Suppressor macrophage treated with lipopolysaccharide for 4 hours (primary cell): ENCODE data around the gene LHFPL2.

Experiments used
- DNase-seq: peaks from one replicate; pipeline ENCODE4 v3.0.0-alpha.2; 2020

Gene LHFPL2

GRCh38 chr5:78540335-78541085 lies 108.1 kb downstream of the LHFPL2 start:
- peak; percentile 91 for DNase-seq

- no peak for DNase-seq
Observed at GRCh38 chr5:78538240-78538850, 110.2 kb downstream of the LHFPL2 start.

GRCh38 chr5:78537821-78538220 lies 110.8 kb downstream of the LHFPL2 start:
- peak; percentile 64 for DNase-seq

DNA sequence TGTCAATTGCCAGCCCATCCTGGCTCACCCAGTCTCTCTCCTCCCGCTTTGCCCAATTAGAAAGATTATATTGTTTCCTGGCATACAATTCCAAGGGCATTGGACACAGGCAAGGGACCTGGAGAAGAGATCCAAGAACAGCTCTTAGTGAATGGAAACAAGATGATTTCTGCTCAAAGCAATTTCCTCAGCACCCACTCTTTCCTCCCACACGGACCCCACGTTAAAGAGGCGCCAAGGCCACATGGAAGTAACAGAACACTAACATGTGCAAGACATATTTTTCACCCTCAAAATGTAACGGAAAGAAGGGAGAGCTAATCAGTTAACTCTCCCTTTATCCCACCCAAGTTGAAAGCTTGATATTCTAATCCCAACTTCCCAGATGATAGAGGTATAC lies 111.2 kb downstream of the LHFPL2 start:
- no peak for DNase-seq

GRCh38 chr5:78536661-78537196 lies 111.8 kb downstream of the LHFPL2 start:
- no peak for DNase-seq

DNA sequence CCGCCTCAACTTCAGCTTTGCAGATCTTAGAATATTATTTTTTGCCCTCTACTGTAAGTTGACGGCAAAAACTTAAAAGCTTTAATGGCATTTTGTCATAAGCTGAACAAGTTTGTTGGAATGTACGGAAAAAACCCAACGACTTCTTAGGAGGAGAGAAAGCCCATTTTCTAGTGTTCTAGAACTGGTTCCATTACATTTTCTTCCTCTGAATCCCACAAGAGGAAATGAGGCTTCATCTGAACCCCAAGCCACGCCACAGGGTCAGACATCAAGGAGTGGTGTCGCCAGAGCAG lies 113.7 kb downstream of the LHFPL2 start:
- peak; percentile 15 for DNase-seq

DNA sequence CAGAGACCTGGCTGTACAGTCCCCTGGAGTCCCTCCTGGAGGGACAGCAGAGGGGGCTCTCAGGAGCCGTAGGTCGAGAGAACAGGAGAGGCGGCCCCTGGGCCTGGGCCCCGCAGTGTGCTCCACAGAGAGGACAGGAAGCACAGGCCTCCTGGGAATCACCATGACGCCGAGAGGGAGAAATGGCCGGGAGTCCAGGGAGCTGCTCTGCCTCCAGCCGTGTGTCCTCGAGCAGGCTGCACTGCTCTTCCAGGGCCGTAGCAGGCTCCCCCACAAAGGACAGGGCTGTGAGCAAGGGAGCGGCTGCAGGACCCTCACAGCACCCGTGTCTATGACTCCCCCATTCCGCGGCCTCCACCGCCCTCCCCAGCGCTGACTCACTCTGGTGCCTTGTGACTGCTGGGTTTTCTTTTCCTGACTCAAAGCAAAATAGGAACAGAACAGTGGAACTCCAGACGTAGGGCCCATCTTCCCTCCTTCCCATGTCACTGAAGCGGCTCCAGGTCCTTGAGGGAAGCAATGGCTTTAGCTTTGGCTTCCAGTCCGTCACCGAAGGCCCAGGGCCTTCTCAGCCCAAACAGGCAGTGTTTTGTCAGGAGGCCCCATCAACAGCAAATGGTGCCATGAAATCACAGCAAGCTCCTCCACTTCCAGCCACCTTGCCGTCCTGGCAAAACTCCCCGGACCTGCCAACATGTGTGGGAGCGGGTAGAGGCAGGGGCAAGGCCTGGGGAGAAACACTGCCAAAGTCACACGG lies 114.2 kb downstream of the LHFPL2 start:
- peak; percentile 94 for DNase-seq

DNA sequence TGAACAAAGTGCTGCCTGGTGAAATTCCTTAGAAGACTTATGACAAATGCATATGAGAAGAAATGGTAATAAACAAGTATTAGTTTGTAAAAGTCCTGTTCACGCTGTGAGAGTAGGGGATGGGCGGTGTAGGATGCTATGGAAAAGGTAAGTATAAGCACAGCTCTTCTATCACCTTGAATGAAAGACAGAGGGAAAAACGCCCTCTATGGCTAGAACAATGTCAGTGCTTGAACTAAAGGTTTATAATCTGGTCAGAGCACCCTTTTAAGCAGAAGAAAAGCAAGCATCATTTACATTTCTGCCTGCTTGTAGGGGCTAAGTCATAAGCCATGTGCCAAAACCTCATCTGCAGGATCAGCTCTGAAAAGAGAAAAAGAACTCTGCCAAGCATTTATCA lies 115.2 kb downstream of the LHFPL2 start:
- peak; percentile 38 for DNase-seq

GRCh38 chr5:78530342-78531096 lies 118.1 kb downstream of the LHFPL2 start:
- peak; percentile 94 for DNase-seq

DNA sequence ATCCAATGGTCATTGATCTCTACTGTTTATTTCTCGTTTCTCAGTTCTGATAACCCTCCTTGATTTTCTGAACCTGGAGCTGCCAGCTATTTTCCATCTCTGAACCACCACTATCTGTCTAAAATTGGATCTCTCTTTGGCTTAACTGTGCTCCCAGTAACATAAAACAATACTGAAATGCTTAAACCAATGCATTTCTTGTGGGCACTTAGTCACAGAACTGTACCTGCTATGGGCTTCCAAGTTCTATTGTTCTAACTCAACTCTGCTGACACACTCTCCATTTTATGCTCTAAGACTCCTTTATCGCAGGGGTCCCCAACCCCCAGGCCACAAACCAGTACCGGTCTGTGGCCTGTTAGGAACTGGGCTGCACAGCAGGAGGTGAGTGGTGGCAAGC lies 120.6 kb downstream of the LHFPL2 start:
- no peak for DNase-seq

DNA sequence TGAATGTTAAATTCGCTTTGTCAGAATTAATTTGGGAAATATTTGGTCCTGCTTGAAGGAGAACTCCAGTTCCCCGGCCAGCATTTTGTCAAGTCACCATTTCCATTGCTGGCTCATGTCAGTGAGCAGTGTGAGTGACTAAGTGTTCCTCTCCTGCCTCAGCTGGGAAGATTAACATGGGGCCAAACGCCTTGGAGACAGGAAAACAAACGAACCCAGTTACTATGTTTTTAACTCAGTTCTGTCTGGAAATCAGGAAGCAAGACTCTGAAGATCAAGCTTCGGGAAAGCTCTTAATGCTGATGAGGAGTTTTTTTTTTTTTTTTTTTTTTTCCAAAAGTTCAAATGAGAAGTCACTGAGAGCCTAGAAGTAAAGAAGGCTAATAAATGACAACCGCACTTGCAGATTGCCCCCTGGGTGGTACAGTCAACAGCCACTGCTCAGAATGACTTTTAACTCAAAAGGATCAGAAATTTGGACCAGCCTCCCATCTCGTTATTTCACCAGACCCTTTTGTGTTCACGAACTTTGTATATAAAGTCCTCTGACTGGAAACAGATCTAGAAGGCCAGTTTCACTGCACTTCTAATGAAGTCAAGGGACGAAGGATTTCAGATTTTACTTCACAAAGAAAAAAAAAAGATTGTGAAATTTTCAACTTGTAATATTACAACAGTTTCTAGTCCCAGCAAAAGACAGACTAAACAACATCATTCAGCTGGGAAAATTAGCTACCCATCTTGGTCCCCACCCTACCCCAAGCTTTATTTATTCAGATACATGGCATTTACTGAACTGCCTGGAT lies 121.3 kb downstream of the LHFPL2 start:
- DNase-seq = peak; percentile 95

DNA sequence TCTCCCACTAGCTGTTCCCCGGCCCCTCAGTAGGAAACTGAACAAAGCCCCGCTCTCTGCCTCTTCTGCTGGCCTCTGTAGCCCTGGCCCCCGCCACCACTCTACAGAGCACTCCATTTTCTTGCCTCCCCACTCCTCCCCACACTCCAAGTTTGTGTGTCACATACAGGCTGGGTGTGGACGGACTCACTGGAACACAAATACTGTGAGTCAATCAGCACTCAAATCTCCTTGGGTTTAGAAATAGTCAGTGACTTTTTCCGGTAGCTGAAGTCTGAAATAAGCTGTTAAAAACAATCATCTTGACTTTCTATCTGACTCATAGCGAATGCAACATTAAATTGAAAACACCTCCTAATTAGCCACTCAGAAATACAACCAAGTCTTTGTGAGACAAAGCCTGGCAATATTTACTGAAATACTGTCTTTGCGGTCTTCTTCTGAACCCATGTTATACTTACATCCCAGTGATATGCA lies 122.5 kb downstream of the LHFPL2 start:
- DNase-seq = peak; percentile 92

GRCh38 chr5:78523314-78524193 lies 125.0 kb downstream of the LHFPL2 start:
- no peak for DNase-seq

DNA sequence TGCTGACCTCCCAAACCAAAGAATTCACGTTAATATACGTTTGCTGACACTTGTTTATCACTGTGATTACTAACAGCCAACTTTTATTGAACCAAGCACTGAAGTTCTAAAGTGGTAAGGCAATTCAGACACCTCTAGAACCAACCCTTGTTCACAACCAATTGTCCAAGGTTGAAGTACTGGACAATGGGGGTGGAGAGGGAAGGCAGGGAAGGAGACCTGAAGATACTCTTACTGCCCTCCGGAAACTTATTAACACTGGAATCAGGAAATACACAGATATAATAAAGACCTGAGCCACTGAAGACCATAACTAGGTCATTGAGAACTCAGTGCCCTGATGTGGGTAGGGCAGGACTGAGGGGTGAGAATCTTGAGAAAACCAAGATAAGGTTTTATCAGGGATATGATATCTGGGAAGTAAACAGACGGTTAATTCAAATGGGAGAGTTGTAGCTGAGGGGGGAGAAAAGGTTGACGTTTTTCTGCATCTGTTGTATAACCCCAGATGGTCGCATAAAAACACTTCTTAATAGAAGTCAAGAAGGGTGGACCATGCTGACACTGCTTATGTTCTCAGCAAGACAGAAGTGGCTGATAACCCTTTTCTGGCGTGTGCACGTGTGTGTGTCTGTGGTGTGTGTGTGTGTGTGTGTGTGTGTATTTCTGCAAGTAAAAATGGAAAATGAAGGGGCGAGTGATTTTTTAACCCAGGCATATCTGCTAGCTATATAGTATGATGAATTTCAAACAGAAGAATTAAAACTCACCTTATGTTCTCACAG lies 125.9 kb downstream of the LHFPL2 start:
- no peak for DNase-seq

GRCh38 chr5:78521455-78521854 lies 127.1 kb downstream of the LHFPL2 start:
- DNase-seq = no peak

- no peak for DNase-seq
Observed at GRCh38 chr5:78519198-78519941, 129.2 kb downstream of the LHFPL2 start.

GRCh38 chr5:78518365-78519197 lies 130.0 kb downstream of the LHFPL2 start:
- DNase-seq = peak; percentile 89

DNA sequence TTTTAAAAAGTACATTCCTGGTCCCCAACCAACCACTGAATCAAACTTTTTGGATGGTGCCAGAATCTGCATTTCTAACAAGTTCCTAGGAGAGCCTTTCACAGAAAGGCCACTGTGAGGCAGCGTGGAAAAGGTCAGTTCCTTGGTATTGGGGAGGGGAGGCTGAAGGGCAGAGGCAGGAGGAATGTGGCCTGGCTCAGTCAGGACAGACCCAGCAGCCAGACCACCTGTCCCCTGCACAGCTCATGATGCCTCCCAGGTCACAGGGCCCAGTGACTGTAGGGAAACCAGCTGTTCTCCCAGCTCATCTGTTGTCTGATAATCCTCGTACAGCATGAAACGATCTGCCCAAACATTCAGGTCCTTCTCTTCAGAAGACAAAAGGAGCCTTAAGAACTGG lies 132.9 kb downstream of the LHFPL2 start:
- no peak for DNase-seq
